ENCODE data around the gene MRM3.

- TF ChIP-seq CTCF (IDR thresholded peaks at IDR 0.05; ENCODE audit: low read depth, low read length) (no peak), EZH2phosphoT487 (IDR thresholded peaks at IDR 0.05; ENCODE audit: low read depth) (no peak)
These were observed 6.4 kb downstream of the MRM3 start for GRCh38 chr17:788551-788950.
